Testis (tissue), 2 donors: ENCODE results near the gene BRINP2.

Source experiments
- POLR2A ChIP-seq: fragments of 450-650 bp; IDR thresholded peaks from one replicate; pipeline ENCODE4 v1.6.1; 2017; ENCODE audit warnings: antibody characterized with exemption, mild to moderate bottlenecking, moderate library complexity
- TF ChIP-seq, protein P1 (sequence below), 3 experiments: fragments of 450-650 bp in 2 of 3; fragments of 200-600 bp in 1 of 3; sonication (generic) in 1 of 3; IDR thresholded peaks; one replicate each; pipeline ENCODE4 v1.5.1; 2016 to 2019; ENCODE audit warnings: antibody characterized with exemption in 3 of 3, mild to moderate bottlenecking in 2 of 3, moderate library complexity in 1 of 3

DNA sequence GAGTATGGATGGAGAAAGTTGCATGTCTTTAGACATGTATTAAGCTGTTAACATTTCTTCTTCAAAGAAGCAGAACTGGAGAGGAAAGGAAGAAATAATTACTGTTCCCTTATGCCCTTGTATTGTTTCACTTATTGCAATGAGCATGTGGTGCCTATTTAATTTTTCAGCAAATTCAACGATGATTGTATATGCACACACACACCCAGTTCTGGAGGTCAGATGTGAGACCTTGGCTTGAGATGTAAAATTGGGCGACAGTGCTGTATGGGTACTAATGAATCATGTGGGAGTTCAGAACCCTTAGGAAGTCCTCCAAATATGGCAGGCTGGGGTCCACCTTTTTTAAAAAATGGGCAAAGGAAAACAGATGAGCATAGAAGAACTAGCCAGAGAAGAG is 27.5 kb downstream of the BRINP2 start:
- TF ChIP-seq, protein P1, sequence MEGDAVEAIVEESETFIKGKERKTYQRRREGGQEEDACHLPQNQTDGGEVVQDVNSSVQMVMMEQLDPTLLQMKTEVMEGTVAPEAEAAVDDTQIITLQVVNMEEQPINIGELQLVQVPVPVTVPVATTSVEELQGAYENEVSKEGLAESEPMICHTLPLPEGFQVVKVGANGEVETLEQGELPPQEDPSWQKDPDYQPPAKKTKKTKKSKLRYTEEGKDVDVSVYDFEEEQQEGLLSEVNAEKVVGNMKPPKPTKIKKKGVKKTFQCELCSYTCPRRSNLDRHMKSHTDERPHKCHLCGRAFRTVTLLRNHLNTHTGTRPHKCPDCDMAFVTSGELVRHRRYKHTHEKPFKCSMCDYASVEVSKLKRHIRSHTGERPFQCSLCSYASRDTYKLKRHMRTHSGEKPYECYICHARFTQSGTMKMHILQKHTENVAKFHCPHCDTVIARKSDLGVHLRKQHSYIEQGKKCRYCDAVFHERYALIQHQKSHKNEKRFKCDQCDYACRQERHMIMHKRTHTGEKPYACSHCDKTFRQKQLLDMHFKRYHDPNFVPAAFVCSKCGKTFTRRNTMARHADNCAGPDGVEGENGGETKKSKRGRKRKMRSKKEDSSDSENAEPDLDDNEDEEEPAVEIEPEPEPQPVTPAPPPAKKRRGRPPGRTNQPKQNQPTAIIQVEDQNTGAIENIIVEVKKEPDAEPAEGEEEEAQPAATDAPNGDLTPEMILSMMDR (IDR thresholded peaks at IDR 0.05), result no peak
- TF ChIP-seq POLR2A, result no peak
